Neural crest cell (in vitro differentiated cells): ENCODE measurements around the gene TTLL9. TPM values are rescaled to one million over a fixed set of nuclear protein-coding genes. Genes with fewer than 3 reads are reported as not detected.

Source experiments
- DNase-seq: peaks from one replicate; pipeline ENCODE4 v3.0.0; 2021; ENCODE audit warnings: low read depth, mixed read lengths, low spot score
- H3K27ac Mint-ChIP-seq: one replicate; pipeline ENCODE4 v1.8.0; 2021; ENCODE audit warnings: mild to moderate bottlenecking, mixed read lengths; ENCODE audit not compliant: unreplicated experiment
- H3K27me3 Mint-ChIP-seq: 2 replicates; pipeline ENCODE4 v1.8.0; 2021; ENCODE audit warnings: low read depth, mild to moderate bottlenecking, mixed read lengths
- H3K36me3 Mint-ChIP-seq: 2 replicates; pipeline ENCODE4 v1.8.0; 2021; ENCODE audit warnings: low read depth, mild to moderate bottlenecking, mixed read lengths
- H3K4me1 Mint-ChIP-seq: 2 replicates; pipeline ENCODE4 v1.8.0; 2021; ENCODE audit warnings: mixed read lengths
- H3K4me3 Mint-ChIP-seq: one replicate; pipeline ENCODE4 v1.8.0; 2021; ENCODE audit warnings: mild to moderate bottlenecking, mixed read lengths
- H3K9me3 Mint-ChIP-seq: 2 replicates; pipeline ENCODE4 v1.8.0; 2021; ENCODE audit warnings: mixed read lengths
- CTCF ChIP-seq: fragments of 200-600 bp; sonication (generic); conservative IDR thresholded peaks from 2 replicates; pipeline ENCODE4 v1.5.0; 2021; ENCODE audit warnings: antibody characterized with exemption, mild to moderate bottlenecking
- total RNA-seq: library from RNA; stranded (reverse); gene quantifications from 2 replicates; pipeline ENCODE4 v1.2.1, GENCODE V29; 2021

TTLL9 gene
- total RNA-seq, 1 donor from 2014 or later: 3.3 TPM

- no peak overlapping the region for H3K4me3 Mint-ChIP-seq
- no peak for TF ChIP-seq CTCF
- no peaks in the 10 kb centered on the region for H3K9me3 Mint-ChIP-seq
- H3K27ac Mint-ChIP-seq: no peak overlapping the region
- H3K4me1 Mint-ChIP-seq: peaks cover 19% of the 10 kb centered on the region
- H3K36me3 Mint-ChIP-seq: no peaks in the 10 kb centered on the region
- H3K27me3 Mint-ChIP-seq: peaks cover 24% of the 10 kb centered on the region
- DNase-seq: no peak
These were observed 13.4 kb downstream of the TTLL9 start for GRCh38 chr20:31883829-31884228.

- no peak for DNase-seq
- no peaks in the 10 kb centered on the region for H3K9me3 Mint-ChIP-seq
- no peak overlapping the region for H3K4me3 Mint-ChIP-seq
- H3K27ac Mint-ChIP-seq: no peak overlapping the region
- H3K27me3 Mint-ChIP-seq: peaks cover 15% of the 10 kb centered on the region
- H3K36me3 Mint-ChIP-seq: no peaks in the 10 kb centered on the region
- no peak for TF ChIP-seq CTCF
- no peaks in the 10 kb centered on the region for H3K4me1 Mint-ChIP-seq
These were observed 20.2 kb downstream of the TTLL9 start for GRCh38 chr20:31890646-31891045.

DNA sequence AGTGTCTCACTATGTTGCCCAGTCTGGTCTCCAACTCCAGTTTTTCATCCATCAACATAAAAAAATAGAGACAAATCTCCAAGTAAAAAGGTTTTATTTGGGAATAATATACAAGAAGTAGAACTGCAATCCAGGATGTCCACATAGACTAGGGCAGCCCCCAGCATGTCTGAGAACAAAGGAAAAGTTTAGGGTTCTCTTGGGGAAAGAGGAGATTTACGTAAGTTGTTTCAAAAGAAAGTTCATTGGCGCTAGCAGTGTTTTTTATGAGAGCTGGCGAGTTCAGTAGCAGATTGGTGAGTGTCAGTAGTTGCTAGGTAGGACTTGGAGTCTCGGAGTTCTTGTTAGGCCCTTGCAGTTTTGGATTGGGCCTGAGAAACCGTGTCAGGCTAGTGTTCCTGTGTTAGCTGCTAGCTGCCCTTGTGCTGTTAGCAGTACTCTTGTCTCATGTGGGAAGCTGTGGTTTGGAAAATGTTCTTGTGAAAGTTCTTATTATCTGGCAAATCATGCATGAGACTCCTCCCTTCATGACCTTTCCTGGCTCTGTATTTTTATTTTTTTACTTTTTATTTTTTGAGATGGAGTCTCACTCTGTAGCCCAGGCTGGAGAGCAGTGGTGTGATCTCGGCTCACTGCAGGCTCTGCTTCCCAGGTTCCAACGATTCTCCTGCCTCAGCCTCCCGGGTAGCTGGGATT is 24.7 kb downstream of the TTLL9 start:
- Mint-ChIP-seq H3K4me1 (no peaks in the 10 kb centered on the region), H3K4me3 (no peak overlapping the region), H3K27ac (no peak overlapping the region), H3K27me3 (peaks cover 2% of the 10 kb centered on the region), H3K36me3 (no peaks in the 10 kb centered on the region), H3K9me3 (no peaks in the 10 kb centered on the region)
- no peak for DNase-seq
- no peak for TF ChIP-seq CTCF

DNA sequence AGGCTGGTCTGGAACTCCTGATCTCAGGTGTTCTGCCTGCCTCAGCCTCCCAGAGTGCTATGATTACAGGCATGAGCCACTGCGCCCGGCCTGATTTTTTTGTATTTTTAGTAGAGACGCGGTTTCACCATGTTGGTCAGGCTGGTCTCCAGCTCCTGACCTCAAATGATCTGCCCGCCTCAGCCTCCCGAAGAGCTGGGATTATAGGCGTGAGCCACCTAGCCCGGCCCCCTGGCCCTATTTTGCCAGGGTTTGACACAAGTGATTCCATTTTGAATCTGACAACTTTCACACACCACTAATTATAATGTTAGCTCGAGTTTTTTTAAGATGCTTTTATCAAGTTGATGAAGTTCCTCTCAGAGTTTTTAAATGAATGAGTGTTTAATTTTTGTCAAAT is 25.6 kb downstream of the TTLL9 start:
- H3K9me3 Mint-ChIP-seq: no peaks in the 10 kb centered on the region
- no peaks in the 10 kb centered on the region for H3K36me3 Mint-ChIP-seq
- H3K4me3 Mint-ChIP-seq: no peak overlapping the region
- no peak for DNase-seq
- no peaks in the 10 kb centered on the region for H3K4me1 Mint-ChIP-seq
- H3K27ac Mint-ChIP-seq: no peak overlapping the region
- TF ChIP-seq CTCF: no peak
- H3K27me3 Mint-ChIP-seq: no peaks in the 10 kb centered on the region

GRCh38 chr20:31897541-31897940 is 27.1 kb downstream of the TTLL9 start:
- no peaks in the 10 kb centered on the region for H3K36me3 Mint-ChIP-seq
- no peak overlapping the region for H3K27ac Mint-ChIP-seq

More at GRCh38 chr20:31897541-31897940, 27.1 kb downstream of the TTLL9 start:
- Mint-ChIP-seq H3K27me3 (no peaks in the 10 kb centered on the region), H3K4me1 (no peaks in the 10 kb centered on the region), H3K9me3 (no peaks in the 10 kb centered on the region), H3K4me3 (no peak overlapping the region)
- no peak for TF ChIP-seq CTCF
- no peak for DNase-seq
